ENCODE measurements around the gene CCNDBP1.

DNA sequence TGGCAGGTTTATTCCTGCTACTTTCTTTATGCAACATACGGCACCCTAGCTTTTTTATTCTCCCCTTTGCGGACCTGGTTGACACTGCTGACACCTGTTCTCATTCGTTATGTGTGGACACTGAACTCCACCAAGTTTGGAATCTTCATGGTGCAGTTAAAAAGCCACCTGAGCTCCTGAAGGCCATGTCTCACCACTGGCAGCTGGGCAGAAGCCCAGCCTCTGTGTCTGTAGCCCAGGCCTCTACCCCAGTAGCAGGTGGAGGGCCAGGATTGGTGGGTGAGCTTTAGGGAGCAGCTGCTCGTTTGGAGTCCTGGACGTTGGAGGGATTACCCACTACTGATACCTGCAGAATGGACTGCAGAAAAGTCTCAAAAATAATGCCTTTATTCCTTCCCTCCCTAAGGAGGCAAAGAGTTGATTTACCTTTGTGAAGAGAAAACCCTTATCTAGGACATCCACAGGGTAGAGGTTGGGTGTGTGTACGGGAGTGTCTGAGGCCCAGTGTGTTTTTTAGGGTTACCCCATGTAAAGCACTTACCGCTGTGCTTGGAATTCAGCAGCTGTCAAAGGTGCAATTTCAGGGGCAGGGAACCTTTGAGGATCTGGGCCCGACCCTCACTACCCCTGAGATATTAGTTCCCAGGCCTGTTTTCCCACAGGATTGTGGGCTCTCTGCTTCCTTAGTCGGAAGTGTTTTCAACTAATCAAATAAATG lies 637 bp upstream of the CCNDBP1 start:
- TF ChIP-seq, protein P1, sequence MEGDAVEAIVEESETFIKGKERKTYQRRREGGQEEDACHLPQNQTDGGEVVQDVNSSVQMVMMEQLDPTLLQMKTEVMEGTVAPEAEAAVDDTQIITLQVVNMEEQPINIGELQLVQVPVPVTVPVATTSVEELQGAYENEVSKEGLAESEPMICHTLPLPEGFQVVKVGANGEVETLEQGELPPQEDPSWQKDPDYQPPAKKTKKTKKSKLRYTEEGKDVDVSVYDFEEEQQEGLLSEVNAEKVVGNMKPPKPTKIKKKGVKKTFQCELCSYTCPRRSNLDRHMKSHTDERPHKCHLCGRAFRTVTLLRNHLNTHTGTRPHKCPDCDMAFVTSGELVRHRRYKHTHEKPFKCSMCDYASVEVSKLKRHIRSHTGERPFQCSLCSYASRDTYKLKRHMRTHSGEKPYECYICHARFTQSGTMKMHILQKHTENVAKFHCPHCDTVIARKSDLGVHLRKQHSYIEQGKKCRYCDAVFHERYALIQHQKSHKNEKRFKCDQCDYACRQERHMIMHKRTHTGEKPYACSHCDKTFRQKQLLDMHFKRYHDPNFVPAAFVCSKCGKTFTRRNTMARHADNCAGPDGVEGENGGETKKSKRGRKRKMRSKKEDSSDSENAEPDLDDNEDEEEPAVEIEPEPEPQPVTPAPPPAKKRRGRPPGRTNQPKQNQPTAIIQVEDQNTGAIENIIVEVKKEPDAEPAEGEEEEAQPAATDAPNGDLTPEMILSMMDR (conservative IDR thresholded peaks at IDR 0.05 in 1 of 2, IDR thresholded peaks at IDR 0.05 in 1 of 2; ENCODE audit: extremely low read depth in 1 of 2, insufficient read depth in 1 of 2, low read depth in 1 of 2, low read length in 2 of 2), result no peak
- no peak for TF ChIP-seq EZH2 (IDR thresholded peaks at IDR 0.05; ENCODE audit: borderline replicate concordance, low read length)

All from mammary epithelial cell (primary cell).